ENCODE data around the gene SPDYE4.

DNA sequence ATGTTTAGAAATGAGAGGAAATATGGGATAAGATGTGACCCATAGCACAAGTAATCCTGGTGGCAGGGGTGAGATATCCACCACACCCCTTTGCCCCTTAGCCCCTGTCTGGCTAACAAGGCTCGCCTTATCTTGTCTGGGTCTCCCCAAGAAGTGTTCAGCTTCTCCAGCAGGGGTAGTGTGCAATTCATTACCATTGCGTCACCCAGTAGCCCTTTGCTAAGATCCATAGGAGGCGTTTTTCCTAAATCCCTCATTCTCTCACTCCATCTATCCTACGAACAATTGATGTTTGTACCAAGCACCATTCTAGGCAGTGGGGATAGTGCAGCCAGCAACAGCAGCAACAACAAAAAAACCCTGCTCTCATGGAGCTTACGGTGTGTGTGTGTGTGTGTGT lies 44.5 kb downstream of the SPDYE4 start:
- no peak for TF ChIP-seq POLR2A (IDR thresholded peaks at IDR 0.05; ENCODE audit: extremely low read depth, insufficient read length)
- TF ChIP-seq, protein P1, sequence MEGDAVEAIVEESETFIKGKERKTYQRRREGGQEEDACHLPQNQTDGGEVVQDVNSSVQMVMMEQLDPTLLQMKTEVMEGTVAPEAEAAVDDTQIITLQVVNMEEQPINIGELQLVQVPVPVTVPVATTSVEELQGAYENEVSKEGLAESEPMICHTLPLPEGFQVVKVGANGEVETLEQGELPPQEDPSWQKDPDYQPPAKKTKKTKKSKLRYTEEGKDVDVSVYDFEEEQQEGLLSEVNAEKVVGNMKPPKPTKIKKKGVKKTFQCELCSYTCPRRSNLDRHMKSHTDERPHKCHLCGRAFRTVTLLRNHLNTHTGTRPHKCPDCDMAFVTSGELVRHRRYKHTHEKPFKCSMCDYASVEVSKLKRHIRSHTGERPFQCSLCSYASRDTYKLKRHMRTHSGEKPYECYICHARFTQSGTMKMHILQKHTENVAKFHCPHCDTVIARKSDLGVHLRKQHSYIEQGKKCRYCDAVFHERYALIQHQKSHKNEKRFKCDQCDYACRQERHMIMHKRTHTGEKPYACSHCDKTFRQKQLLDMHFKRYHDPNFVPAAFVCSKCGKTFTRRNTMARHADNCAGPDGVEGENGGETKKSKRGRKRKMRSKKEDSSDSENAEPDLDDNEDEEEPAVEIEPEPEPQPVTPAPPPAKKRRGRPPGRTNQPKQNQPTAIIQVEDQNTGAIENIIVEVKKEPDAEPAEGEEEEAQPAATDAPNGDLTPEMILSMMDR (IDR thresholded peaks at IDR 0.05; ENCODE audit: low read depth, low read length): no peak
- no peak for TF ChIP-seq MAX (IDR thresholded peaks at IDR 0.05; ENCODE audit: low read depth, low read length)
- TF ChIP-seq MYC (IDR thresholded peaks at IDR 0.05; ENCODE audit: low read depth, low read length): no peak
